ENCODE measurements around the gene WNT10A. TPM values are rescaled to one million over a fixed set of nuclear protein-coding genes. Genes with fewer than 3 reads are reported as not detected.

WNT10A gene
- polyA plus RNA-seq (2012; ENCODE audit: insufficient read length, low read depth) = not detected

- no peak for TF ChIP-seq SIN3A (IDR thresholded peaks at IDR 0.05; ENCODE audit: borderline replicate concordance, insufficient read depth, low read length)
- TF ChIP-seq TAF1 (IDR thresholded peaks at IDR 0.05; ENCODE audit: borderline replicate concordance, insufficient read depth, low read length) = no peak
- no peak for TF ChIP-seq FOXP2 (optimal IDR thresholded peaks at IDR 0.05; ENCODE audit: borderline replicate concordance, extremely low read depth, extremely low read length, insufficient read depth)
- TF ChIP-seq POLR2AphosphoS5 (IDR thresholded peaks at IDR 0.05; ENCODE audit: low read depth, low read length) = no peak
- TF ChIP-seq, protein P1, sequence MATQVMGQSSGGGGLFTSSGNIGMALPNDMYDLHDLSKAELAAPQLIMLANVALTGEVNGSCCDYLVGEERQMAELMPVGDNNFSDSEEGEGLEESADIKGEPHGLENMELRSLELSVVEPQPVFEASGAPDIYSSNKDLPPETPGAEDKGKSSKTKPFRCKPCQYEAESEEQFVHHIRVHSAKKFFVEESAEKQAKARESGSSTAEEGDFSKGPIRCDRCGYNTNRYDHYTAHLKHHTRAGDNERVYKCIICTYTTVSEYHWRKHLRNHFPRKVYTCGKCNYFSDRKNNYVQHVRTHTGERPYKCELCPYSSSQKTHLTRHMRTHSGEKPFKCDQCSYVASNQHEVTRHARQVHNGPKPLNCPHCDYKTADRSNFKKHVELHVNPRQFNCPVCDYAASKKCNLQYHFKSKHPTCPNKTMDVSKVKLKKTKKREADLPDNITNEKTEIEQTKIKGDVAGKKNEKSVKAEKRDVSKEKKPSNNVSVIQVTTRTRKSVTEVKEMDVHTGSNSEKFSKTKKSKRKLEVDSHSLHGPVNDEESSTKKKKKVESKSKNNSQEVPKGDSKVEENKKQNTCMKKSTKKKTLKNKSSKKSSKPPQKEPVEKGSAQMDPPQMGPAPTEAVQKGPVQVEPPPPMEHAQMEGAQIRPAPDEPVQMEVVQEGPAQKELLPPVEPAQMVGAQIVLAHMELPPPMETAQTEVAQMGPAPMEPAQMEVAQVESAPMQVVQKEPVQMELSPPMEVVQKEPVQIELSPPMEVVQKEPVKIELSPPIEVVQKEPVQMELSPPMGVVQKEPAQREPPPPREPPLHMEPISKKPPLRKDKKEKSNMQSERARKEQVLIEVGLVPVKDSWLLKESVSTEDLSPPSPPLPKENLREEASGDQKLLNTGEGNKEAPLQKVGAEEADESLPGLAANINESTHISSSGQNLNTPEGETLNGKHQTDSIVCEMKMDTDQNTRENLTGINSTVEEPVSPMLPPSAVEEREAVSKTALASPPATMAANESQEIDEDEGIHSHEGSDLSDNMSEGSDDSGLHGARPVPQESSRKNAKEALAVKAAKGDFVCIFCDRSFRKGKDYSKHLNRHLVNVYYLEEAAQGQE (IDR thresholded peaks at IDR 0.05; ENCODE audit: insufficient read depth in 1 of 2, low read depth in 2 of 2, low read length in 2 of 2) = no peak
Measured at GRCh38 chr2:218880102-218880858, at the start of gene WNT10A. WNT10A (plus strand) TSS chr2:218880852; CDS start chr2:218880996, 144 bp downstream.

DNA sequence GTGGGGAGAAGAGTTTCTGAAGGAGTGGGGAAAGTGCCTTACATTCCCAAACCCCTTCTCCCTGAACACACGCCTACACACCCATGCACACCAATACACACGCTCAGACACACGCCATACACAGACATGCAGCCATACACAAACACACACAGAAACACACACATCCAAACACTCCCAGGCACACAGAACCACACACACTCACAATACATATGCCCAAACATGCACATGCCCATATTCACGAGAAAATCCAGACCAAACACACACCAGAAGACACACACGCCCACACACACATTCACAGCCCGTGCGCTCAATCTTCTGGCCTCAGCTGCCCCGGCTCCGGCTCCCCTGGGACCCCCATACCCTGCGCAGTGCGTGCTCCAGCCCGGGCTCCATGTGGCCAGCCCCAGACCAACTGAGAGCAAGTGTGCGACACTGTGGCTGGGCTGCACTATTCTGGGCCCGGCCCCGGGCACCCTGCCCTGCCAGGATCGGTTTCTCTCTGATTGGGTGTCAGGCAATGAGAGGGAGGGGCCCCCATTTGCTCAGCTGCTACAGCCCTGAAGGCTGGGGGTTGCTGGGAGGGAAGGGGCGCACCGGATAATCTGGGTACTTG, 49.2 kb upstream of the WNT10A start, which contains the start of gene PRKAG3:
Gene PRKAG3 (minus strand): TSS at position 426 of the 613 bp plus-strand sequence.
- TF ChIP-seq POLR2AphosphoS5 (IDR thresholded peaks at IDR 0.05; ENCODE audit: low read depth, low read length) (no peak), TAF1 (IDR thresholded peaks at IDR 0.05; ENCODE audit: borderline replicate concordance, insufficient read depth, low read length) (no peak), SIN3A (IDR thresholded peaks at IDR 0.05; ENCODE audit: borderline replicate concordance, insufficient read depth, low read length) (no peak), FOXP2 (optimal IDR thresholded peaks at IDR 0.05; ENCODE audit: borderline replicate concordance, extremely low read depth, extremely low read length, insufficient read depth) (no peak)
- TF ChIP-seq, protein P1 (IDR thresholded peaks at IDR 0.05; ENCODE audit: insufficient read depth in 1 of 2, low read depth in 2 of 2, low read length in 2 of 2) = no peak

- TF ChIP-seq, protein P1 (IDR thresholded peaks at IDR 0.05; ENCODE audit: insufficient read depth in 1 of 2, low read depth in 2 of 2, low read length in 2 of 2) = no peak
- no peak for TF ChIP-seq SIN3A (IDR thresholded peaks at IDR 0.05; ENCODE audit: borderline replicate concordance, insufficient read depth, low read length)
- no peak for TF ChIP-seq FOXP2 (optimal IDR thresholded peaks at IDR 0.05; ENCODE audit: borderline replicate concordance, extremely low read depth, extremely low read length, insufficient read depth)
Measured at GRCh38 chr2:218832081-218832480, 48.6 kb upstream of the WNT10A start.

DNA sequence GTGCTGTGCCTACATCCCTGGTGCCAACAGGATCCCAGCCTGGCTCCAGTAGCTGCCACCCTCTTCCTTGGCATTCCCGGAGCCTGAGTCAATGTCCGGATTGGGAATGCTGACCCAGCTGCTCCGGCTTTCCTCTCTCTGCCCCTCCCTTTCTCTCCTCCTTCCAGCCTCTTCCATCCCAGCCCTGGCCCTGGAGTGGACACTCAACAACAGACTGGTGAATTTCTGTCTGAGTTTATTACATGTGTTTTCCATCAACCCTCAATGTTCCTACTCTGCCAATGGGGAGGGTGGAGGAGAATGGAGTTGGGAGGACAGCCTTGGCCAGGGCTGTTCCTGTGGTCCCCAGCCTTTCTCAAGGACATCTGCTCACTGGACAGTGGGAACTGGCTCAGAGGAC, 48.1 kb upstream of the WNT10A start:
- TF ChIP-seq FOXP2 (optimal IDR thresholded peaks at IDR 0.05; ENCODE audit: borderline replicate concordance, extremely low read depth, extremely low read length, insufficient read depth) = no peak

DNA sequence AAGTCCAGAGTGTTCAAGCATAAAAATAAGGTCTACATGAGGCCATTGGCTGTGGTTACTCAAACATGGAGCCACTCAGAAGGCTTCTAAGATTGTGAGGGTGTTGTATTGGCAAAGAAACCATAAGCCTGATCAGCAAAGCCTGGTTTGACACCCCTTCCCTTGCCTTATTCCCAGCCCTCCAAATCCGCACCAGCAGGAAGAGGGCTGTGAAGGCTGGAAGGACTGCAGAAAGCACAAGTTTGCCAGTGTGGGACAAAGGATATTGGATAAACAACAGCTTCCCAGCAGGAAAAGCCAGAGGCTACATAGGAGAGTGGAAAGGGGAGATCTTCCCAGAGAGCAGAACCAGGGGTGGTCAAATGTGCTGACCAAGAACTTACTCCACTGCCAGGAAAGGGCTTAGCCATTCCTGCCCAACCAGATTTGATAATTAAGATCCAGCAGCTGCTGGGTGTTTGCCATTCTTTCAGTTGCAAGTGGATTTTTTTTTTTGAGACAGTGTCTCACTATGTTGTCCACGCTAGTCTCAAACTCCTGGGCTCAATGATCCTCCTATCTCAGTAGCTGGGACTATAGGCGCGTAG, 47.5 kb upstream of the WNT10A start:
- no peak for TF ChIP-seq SIN3A (IDR thresholded peaks at IDR 0.05; ENCODE audit: borderline replicate concordance, insufficient read depth, low read length)

- TF ChIP-seq SIN3A (IDR thresholded peaks at IDR 0.05; ENCODE audit: borderline replicate concordance, insufficient read depth, low read length) = no peak
- TF ChIP-seq, protein P1 (IDR thresholded peaks at IDR 0.05; ENCODE audit: insufficient read depth in 1 of 2, low read depth in 2 of 2, low read length in 2 of 2) = no peak
- no peak for TF ChIP-seq TAF1 (IDR thresholded peaks at IDR 0.05; ENCODE audit: borderline replicate concordance, insufficient read depth, low read length)
- no peak for TF ChIP-seq POLR2AphosphoS5 (IDR thresholded peaks at IDR 0.05; ENCODE audit: low read depth, low read length)
- TF ChIP-seq FOXP2 (optimal IDR thresholded peaks at IDR 0.05; ENCODE audit: borderline replicate concordance, extremely low read depth, extremely low read length, insufficient read depth) = no peak
Measured at GRCh38 chr2:218834685-218835084, 46.0 kb upstream of the WNT10A start.

Data from PFSK-1 (cell line).